ENCODE data around the gene FAM3D.
"Not testable (repeated sequence)": the region's sequence is repeated elsewhere in the genome, so short reads cannot be mapped to it uniquely, and the experiment has no call there.

FAM3D gene

DNA sequence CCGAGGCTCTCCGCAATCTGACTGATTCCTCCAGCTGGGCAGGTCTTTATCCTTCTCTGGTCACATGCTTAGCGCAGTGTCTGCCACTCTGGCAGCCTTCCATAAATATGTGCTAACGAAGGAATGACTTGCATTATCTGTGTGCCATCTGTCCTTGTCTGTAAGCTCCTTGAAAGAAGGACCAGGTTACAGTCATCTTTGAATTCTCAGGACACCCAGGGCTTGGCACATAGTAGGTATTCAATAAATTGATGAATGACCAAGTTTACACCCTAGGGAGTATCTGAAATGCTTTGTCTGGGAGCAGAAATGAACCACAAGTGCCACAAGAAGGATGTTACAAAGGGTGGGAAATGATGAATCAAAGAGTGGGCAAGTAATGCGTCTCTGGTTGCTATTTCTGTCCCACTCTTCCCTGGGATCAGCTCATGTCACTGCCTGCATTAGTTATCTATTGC, 16.5 kb upstream of the FAM3D start:
- DNase-seq, result no peak

DNA sequence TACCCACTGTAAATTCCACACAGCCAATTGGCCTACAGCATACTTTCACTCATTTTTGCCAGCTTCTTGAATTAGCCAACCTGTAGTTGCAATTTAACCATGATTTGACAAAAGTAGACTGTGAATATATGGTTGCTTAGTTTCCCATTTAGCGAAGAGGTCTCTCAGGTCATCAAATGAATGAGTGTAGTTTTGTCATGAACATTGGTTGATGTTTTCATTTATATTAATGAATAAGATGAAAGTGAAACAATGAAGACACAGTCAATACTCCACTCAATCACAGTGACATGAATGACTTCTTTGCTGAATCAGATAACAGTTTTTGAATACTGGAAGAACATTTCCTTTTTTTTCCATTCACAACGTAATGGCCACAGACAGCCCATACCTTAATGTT, 15.3 kb upstream of the FAM3D start:
- no peak for DNase-seq

DNA sequence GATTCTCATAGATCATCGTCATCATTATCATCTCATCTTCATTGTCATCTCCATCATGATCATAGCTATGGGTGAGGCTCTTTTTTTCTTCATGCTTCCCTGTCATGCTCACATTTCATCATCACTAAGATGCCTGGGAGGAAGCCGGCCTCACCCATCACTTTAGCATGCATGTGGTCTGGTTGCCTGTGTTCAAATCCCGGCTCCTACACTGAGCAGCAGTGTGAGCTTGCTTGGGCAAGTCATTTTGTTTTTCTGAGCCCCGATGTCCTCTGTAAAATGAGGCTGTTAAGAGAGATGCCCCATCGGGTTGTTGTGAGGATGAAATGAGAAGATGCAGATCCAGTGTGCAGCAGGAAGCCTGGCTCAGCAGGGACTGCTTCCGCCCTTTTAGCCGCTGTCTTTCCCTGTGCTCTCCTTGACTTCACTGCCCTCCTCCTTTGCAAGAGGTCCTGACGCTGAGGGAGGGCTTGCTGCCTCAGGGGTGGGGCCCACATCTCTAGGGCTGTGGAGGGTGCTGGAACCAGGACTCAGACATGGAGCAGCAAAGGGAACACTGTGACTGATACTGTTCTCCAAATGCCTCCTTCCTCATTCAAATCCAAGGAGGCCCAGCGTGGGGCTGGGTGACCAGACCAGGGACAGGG, 14.4 kb upstream of the FAM3D start:
- no peak for DNase-seq

DNA sequence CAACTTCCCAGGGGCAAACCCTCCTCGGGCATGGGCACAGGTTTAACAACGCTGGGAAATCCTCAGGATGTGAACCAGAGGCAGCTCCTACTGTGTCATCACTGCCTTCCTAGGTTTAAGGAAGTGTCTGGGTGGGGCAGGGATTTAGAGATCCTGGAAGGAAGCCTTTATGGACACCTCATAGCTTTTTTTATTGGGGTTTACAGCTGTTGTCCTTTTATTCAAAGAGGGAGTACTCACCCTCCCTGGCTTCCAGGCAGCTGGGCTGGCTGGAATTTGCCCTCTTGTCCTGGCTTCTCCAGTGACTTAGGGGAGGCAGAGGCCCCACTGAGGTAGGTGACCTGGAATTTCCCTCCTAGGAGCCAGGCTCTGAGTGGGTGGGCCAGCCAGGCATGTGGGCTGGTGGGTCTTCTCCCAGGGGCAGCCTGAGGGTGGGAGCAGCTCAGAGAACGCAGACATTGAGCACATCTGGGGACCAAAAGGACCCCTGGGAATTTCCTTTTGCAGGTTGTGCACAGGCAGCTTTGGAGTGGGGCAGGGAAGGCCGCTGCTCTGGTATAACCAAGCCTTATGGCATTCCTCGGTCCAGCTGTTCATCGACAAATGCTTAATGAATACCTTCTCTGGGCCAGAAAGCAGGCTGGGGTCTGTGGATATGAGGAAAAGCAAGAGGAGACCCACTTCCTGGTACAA, 13.5 kb upstream of the FAM3D start:
- no peak for DNase-seq

DNA sequence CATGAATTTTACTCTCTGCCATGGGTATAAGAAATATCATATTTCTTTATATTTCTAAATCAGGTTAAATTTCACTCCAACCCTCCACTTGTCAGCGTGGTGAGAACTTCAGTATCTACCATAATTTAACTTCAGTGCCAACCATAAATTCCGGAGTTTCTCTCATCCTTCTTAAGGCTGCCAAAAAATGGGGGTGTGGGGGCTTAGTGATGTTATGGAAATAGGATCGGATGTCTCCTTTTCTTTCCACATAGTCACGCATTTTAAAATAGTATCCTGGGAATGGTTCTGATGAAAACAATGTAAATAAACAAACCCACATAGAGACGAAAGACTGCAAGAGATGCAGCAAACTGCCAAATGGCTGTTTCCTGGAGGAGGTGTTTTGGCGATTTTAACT, 12.9 kb upstream of the FAM3D start:
- DNase-seq, result no peak

DNA sequence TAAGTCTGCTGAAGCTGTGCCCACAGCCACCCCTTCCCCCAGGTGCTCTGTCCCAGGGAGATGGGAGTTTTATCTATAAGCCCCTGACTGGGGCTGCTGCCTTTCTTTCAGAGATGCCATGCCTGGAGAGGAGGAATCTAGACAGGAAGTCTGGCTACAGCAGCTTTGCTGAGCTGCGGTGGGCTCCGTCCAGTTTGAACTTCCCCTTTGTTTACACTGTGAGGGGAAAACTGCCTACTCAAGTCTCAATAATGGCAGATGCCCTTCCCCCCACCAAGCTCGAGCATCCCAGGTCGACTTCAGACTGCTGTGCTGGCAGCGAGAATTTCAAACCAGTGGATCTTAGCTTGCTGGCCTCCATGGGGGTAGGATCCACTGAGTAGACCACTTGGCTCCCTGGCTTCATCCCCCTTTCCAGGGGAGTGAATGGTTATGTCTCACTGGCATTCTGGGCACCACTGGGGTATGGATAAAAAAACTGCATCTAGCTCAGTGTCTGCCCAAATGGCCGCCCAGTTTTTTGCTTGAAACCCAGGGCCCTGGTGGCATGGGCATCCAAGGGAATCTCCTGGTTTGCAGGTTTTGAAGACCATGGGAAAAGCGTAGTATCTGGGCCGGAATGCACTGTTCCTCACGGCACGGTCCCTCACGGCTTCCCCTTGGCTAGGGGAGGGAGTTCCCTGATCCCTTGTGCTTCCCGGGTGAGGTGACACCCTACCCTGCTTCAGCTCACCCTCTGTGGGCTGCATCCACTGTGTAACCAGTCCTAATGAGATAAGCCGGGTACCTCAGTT, 11.8 kb upstream of the FAM3D start:
- DNase-seq, result not testable (repeated sequence)

DNA sequence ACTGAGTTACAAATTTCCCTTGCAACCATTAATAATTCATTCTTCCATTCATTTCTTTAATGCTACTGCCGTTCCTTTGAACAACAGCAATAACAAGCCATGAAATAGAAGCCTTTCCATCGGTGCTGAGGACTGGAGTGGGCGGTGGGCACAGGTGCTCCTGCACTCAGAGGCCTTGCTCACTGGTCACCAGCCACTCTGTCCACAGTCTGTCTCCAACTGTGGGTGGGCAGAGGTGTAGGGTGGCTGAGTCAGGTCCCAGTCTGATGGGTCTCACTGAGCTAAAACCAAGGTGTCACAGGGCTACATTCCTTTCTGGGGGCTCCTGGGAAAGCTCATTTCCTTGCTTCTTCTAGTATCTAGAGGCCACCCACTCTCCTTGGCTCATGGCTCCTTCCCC, 6.3 kb upstream of the FAM3D start:
- no peak for DNase-seq

DNA sequence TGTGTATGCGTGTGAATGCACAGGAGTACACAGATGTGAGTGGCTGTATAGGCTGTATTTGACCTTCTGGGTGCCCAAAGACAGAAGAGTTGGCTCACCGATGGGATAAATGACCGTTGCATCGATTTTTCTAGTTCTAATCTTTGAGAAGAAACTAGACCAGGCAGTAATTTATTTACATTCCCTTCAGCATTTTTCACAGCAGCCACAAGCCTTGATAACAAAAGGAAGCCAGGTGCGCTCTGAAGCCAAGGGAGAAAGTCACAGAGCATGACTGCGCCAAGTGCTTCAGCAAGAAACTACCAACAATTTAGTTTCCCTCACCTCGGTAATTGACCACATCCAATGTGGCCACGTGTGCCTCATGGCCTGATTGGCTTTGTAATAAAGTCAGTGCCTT, 5.9 kb upstream of the FAM3D start:
- no peak for DNase-seq

DNA sequence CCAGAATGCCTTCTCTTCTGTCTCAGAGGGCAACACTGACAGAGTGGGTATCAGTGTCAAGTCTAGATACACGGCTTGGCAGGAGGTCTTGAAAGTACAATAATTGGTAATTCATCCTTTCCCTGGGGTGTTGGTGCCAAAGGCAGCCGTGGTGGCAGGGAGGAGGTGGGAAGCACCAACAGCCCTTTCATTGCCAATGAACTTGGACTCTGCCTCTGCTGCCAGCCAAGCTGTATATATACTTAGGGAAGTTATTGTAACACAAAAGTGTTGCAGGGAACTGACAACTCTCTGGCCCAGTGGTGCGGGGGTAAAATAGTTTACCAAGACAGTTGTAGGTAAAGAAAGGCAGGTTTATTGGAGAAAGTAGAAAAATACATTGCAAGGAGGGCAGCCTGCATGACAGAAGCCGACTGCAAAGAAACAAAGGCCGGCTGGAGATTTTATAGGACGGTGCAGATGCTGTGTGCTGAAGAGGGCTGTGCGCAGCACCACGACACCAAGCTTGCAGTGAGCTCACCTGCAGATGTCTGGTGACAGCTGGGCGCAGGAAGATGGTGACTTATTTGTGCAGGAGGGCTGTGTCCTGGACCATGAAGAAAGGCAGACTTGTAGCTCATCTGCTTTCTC, 4.0 kb upstream of the FAM3D start:
- no peak for DNase-seq

DNA sequence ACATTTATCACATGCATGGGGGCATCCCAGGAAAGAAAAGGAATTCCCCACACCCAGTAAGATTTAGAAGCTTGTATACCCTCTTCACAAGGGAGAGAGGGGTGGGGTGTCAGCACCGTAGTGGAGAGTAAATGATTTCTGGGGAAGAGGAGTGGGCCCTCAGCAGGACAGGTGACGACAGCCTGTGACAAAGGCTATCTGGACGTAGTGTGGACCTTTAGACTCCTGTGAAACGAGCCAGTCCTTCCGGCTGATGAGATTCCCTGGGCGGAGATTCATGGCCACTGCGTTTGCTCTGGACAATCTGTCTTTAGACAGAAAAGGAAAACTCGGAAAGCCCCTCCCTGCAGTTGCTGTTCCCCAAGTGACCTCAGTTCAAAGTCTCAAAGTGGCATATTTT, 1.7 kb upstream of the FAM3D start:
- DNase-seq, result no peak

DNA sequence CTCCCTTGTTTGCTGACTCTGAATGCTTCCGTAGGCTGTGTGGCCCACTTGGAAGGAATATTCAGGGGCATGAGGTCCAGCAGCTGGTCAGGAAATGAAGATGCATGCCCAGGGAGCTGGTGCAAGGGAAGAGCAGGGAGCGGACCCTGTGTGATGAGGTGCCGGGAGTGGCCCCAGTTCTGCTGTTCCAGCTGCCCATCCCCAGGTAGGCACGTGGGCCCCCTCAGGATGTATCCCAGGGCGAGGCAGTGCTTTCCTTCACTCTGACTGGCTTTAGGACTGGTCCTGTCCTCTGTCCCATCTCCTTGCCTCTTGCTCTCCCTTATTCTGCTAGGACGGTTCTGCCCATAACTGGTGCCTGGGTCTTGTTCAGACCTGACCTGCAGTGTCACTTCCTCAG, 1.1 kb upstream of the FAM3D start:
- no peak for DNase-seq

DNA sequence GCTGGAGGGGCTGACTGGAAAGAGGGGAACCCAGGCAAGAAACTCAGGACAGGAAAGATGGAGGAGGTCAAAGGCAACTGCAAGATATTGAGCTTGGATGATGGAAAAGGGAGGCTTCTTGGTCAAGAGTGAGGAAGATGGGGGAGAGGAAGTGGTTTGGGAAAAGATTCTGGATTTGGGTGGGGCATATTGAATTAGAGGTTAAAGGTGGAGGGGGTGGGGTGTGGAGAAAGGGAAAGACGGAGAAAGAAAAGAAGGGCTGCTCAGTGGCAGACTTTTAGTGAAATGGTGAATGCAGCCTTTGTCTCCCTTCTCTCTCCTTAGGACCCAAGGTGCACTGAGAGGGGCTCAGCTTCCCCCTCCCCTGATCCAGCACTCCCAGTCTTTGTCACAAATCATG, 655 bp upstream of the FAM3D start:
- DNase-seq, result no peak

DNA sequence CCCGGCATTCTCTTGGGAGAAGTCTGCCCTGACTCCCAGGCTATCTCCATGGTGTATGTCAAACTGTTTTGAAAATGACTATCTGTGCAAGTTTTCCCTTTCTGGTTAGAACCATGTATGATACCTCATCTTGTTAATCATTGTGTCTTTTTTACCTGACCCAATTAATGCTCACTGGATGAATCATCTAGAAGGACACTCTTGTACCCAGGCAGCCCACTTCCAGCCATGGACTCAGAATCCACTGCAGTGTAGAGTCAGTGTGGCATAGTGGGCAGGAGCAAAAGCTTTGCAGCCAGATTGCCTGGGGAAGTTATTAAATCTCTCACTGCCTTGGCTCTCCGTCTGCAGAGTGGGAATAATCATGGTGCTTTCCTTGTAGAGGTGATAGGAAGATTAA, 1.2 kb downstream of the FAM3D start:
- DNase-seq, result no peak

DNA sequence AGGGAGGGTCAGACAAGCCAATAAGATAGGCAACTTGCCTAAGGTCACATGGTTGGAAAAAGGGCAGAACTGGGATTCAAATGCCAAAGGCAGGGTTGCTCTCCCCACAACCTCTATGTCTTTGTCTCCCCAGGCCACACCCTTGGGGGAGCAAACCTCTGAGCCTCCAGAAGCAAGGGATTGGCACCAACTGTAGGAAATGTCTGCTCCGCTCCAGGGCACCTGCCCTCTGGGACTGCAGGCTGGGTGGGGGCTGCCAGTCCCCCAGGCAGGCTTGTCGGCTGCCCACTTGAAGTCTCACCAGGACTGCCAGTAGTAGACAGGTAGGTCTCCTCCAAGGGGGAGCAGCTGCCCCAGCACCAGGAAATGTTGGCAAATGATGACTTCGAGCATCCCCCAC, 2.0 kb downstream of the FAM3D start:
- no peak for DNase-seq

DNA sequence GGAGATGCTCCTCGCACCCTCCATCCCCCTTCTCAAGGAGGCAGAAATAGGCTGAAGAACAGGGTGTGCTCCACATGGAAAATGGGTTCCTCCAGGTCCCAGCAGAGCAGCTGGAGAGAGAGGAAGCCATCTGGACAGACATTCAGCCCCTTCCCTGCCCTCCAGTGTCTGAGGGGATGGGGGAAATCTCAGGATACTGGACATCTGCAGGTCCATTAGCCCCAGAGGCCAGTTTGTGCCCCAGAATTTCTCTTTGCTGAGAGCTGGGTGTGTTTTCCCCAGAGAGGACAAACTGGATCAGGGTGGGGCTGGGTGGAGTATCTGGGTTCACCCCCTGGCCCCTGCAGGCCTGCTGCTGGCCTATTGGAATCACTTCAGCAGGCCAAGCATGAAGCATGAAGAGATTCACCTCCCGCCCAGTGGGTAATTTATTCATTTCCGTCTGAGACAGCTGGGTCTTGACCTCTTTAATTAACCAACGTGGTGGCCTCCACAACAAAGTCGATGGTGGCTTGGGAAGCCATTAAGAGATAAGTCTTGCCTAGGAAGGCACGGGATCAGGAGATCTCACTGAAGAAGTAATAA, 4.6 kb downstream of the FAM3D start:
- DNase-seq, result no peak

DNA sequence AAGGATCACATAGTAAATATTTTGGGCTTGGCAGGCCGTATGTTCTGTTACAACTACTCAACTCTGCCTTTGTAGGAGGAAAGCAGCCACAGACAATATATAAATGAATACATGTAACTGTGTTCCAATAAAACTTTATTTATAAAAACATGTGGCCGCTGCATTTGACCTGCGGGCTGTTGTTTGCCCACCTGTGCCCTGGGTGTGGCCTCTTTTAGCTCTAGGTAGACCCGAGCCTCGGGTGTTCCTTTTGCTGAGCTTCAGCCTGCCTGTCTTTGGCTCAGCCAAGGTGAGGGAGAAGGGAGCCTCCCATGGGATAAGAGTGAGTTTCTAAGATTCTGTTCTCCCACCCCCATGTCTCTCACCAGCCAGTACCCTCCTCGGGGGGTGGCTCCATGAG, 5.6 kb downstream of the FAM3D start:
- no peak for DNase-seq

DNA sequence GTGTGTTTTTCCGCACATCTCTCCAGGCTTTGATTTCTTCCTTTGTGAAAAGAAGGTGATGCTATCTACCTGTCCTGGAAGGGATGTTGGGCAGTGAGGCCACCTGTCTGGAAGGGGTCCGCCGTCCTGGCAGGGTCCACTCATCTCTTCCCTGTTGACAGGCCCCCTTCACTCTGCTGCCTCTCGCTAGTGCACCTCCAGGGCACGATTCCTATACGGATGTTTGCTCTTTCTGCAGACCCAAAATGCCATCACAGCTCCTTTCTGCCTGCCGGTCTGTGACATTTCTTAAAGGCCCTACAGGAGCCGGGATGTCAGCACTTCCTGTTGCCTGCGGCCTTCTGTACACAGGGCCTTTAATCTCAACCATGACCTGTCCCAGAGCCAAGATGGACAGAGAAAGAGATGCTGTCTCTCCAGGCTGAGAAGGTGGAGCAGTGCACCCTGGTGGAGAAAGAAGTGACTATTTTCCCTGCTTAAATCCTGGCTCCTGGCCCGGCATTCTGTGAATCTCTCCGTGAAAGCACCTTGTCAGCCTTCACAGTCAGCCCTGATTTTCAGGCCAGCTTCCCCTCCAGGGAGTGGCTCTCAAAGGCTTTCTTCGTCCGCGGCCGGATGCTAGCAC, 7.4 kb downstream of the FAM3D start:
- no peak for DNase-seq

DNA sequence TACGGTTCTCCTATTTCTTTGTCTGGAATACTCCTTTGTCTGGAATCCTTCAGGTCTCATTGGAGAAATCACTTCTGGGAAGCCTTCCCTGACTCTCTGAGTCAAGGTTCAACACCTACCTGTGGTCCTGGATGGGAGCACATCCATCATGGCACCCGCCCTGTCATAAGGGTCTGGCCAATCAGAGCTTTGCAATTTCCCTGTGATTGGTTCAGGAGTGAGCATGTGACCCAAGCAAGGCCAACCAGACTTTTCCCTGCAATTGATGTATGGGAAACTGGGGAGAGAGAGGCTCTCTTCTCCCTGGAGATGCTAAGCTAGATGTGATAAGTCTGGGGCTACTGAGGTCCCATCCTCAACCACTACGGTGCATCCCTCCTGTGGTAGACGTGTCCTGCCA, 8.1 kb downstream of the FAM3D start:
- no peak for DNase-seq

DNA sequence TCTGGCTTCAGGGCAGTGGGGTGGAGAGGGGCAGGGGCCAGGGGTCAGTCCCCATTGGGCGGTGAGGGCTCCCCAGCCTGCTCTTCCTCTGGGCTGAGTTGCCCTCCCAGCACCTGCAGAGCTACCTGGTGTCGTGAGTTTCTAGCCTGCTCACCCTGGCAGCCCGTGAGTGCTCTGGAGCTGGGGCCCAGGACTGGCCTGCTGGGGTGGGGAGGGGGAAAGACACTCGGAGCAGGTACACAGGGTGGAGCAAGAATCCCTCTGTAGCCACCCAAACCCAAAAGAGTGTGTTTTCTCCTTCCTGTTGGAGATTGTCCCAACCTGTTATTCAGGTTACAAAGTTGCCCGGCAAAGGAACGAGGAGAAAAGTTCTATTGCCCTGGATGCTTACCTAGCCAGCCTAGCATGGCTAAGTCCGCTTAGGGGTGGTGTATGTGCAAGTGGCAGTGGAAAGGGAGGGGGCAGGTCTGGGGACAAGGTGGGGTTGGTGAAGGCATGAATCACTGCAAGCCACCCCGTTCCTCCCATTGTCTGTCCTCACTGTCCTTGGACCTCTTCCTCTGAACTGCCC, 8.9 kb downstream of the FAM3D start:
- no peak for DNase-seq

DNA sequence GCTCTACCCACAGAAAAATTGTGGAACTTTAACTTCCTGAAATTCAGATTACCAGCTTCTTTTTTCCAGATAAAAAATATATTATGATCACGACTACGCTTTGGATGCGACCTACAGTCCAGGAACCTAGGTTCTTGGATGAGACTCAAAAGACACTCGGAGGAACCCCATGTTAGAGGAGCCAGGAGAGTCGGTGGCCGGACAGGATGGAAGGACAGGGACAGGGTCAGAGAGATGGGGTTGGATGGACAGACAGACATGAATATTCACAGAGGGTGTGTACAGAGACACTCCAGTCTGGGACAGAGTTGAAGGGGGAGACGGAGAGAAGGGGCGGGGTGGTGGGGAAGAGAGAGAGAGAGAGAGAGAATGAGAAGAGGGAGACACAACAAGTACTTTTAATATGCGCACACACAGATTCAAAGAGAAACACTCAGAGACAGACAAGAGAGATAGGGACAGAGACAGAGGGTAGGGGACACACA, 9.5 kb downstream of the FAM3D start:
- DNase-seq, result no peak

DNA sequence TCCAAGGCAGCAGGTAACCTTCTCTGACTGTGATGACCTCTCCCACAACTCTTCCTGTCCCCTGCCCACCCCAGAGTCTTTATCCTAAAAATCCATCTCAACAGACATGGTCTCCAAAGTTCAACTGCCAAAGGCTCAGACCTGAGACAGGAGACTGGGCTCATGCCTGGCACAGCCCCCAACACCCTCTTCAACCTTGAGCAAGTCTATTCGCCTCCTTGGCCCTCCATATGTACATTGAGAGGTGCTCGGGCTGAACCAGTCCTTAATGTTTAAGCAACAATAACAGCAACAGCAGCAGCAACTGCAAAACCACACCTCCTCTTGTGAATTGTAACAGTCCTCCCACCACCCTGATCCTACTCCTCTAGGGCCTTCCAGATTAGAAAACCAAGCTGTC, 9.9 kb downstream of the FAM3D start:
- no peak for DNase-seq

DNA sequence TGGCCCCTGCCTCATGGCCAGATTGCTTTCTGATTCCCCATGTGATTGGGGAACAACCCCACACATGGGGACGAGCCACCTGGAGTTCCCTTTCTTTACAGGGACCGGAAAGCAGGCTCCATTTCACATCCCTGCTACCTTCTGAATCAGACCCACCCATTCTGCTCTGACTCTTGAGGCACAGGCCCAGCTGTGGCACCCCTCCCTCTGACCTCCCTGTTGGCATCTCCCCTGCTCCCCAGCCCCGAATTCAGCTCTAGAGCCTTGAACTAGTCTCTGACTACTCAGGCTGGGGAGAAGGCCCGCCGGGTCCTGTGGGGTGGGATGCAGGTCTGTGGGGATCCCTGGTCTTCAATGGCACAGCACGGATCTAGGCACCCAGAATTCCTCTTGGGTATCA, 12.1 kb downstream of the FAM3D start:
- DNase-seq, result no peak

Measured in activated CD4-positive, alpha-beta T cell treated with anti-CD3 and anti-CD28 coated beads for 4 hours (primary cell).